Spleen (tissue), 11 donors: Measurements from ENCODE around the gene CLHC1. TPM values are rescaled to one million over a fixed set of nuclear protein-coding genes. Genes with fewer than 3 reads are reported as not detected.
A peak's percentile ranks its signal among the peaks of the same experiment; 100 is the strongest.

Source experiments
- DNase-seq: peaks from one replicate; pipeline ENCODE4 v3.0.0-alpha.2; 2020
- H3K27ac ChIP-seq, 8 donors: fragments of 200-600 bp; sonication (generic) in 7 of 8; 1 replicate in 4 of 8; 2 replicates in 4 of 8; pipeline versions ENCODE4 v1.5.0 to v1.8.0; 2016 to 2021; ENCODE audit warnings: inconsistent platforms in 4 of 8, mild to moderate bottlenecking in 4 of 8, moderate library complexity in 1 of 8
- H3K27me3 ChIP-seq, 7 donors: fragments of 200-600 bp; sonication (generic) in 6 of 7; replicated peaks in 1 of 7; 1 replicate in 4 of 7; 2 replicates in 3 of 7; pipeline versions ENCODE4 v1.5.0 to v1.8.0; 2016 to 2021; ENCODE audit warnings: inconsistent platforms in 3 of 7, mild to moderate bottlenecking in 1 of 7
- H3K36me3 ChIP-seq, 6 donors: fragments of 200-600 bp; sonication (generic) in 5 of 6; 1 replicate in 4 of 6; 2 replicates in 2 of 6; pipeline versions ENCODE4 v1.5.0 to v1.8.0; 2016 to 2021; ENCODE audit warnings: inconsistent platforms in 2 of 6
- H3K4me1 ChIP-seq, 6 donors: fragments of 200-600 bp; sonication (generic) in 5 of 6; 1 replicate in 3 of 6; 2 replicates in 3 of 6; pipeline versions ENCODE4 v1.5.0 to v1.8.0; 2016 to 2021; ENCODE audit warnings: inconsistent platforms in 3 of 6
- H3K4me3 ChIP-seq, 8 donors: fragments of 200-600 bp; sonication (generic) in 7 of 8; 1 replicate in 4 of 8; 2 replicates in 4 of 8; pipeline versions ENCODE4 v1.5.0 to v1.8.0; 2016 to 2021; ENCODE audit warnings: inconsistent platforms in 4 of 8, mild to moderate bottlenecking in 4 of 8, moderate library complexity in 2 of 8
- H3K9me3 ChIP-seq, 8 donors: fragments of 200-600 bp; sonication (generic) in 7 of 8; 1 replicate in 4 of 8; 2 replicates in 4 of 8; pipeline versions ENCODE4 v1.5.0 to v1.8.0; 2016 to 2021; ENCODE audit warnings: inconsistent platforms in 4 of 8
- CTCF ChIP-seq, 11 experiments: fragments of 200-600 bp in 7 of 11; fragments of 450-650 bp in 4 of 11; sonication (generic) in 4 of 11; IDR thresholded peaks in 8 of 11; conservative IDR thresholded peaks in 3 of 11; 1 replicate in 7 of 11; 2 replicates in 4 of 11; pipeline versions ENCODE4 v1.4.0 to v1.8.0; 2016 to 2021; ENCODE audit warnings: antibody characterized with exemption in 11 of 11, inconsistent platforms in 4 of 11, mild to moderate bottlenecking in 1 of 11
- POLR2A ChIP-seq, 3 donors: fragments of 450-650 bp; IDR thresholded peaks; one replicate each; pipeline ENCODE4 v1.5.1; 2017; ENCODE audit warnings: antibody characterized with exemption in 3 of 3, mild to moderate bottlenecking in 1 of 3
- POLR2AphosphoS5 ChIP-seq, 3 donors: sonication (generic); formaldehyde crosslinking; IDR thresholded peaks; one replicate each; pipeline ENCODE4 v1.5.1; 2017; ENCODE audit warnings: antibody characterized with exemption in 3 of 3
- WGBS, 5 donors: extraction: QIAGEN DNeasy Blood & Tissue Kit in 3 of 5; methylation state at CpG; one replicate each; pipeline versions ENCODE4 v1.1.5 to v1.1.7; 2013 to 2018; 5-methylcytosine and 5-hydroxymethylcytosine counted together
- intact Hi-C: fragments of 100-400 bp; cut with DNase I; formaldehyde crosslinking; loops from one replicate; pipeline ENCODE4 v1.15.0; 2023; ENCODE audit warnings: low total_unique reads
- polyA plus RNA-seq, 3 donors: library from polyadenylated mRNA; stranded (reverse); fragments of 200-250 nt; gene quantifications; one replicate each; pipeline ENCODE4 v1.2.1, GENCODE V29; 2013
- total RNA-seq, 7 donors: library from RNA; depleted of rRNA in 3 of 7; stranded (reverse); fragments of >200 nt in 3 of 7; fragmentation: NEBNext Ultra II Directional in 4 of 7; extraction: Animal tissue kit (Norgen Biotek cat#: 25700) in 4 of 7; gene quantifications; one replicate each; pipeline versions ENCODE4 v1.1.0 to v1.2.1, GENCODE V29; 2016 to 2021
- donor health status: healthy with polysubstance abuse.
- donor health status: DM: no; HTN: no; CAD: no; lungs with moderate emphysema.
- donor health status: DM: no; HTN: no; CAD: no.
- donor health status: Bipolar disorder and iron deficiency.
- donor health status: healthy.
- donor health status: DM: no; HTN: no; CAD: no.
- donor health status: DM: yes; HTN: yes; CAD: no.

The CLHC1 gene
- total and polyA plus RNA-seq, 10 donors, result 5.2 to 34.7 (median 11.4) TPM

GRCh38 chr2:55150834-55151233 lies 81.3 kb downstream of the CLHC1 start:
- DNase-seq, result peak; percentile 85
- no peak overlapping the region for H3K4me3 ChIP-seq
- peaks cover 2 to 53% (median 37%) of the 10 kb centered on the region in 6 donors for H3K4me1 ChIP-seq
- TF ChIP-seq CTCF (IDR thresholded peaks at IDR 0.05 in 8 of 11, conservative IDR thresholded peaks at IDR 0.05 in 3 of 11), result no peak
- TF ChIP-seq POLR2AphosphoS5 (IDR thresholded peaks at IDR 0.05), result peak in 2 of 3 donors; percentile 26 to 33
- peak overlapping the region in 3 of 8 donors; percentile 74 to 77 (median 74) for H3K27ac ChIP-seq
- intact Hi-C loops, result no loop called here
- 61 to 75% (median 67%) methylated on average over 3 of the region's 3 CpGs for WGBS, 5 donors
- H3K9me3 ChIP-seq, result no peaks in the 10 kb centered on the region
- no peaks in the 10 kb centered on the region for H3K27me3 ChIP-seq
- H3K36me3 ChIP-seq, result no peaks in the 10 kb centered on the region

DNA sequence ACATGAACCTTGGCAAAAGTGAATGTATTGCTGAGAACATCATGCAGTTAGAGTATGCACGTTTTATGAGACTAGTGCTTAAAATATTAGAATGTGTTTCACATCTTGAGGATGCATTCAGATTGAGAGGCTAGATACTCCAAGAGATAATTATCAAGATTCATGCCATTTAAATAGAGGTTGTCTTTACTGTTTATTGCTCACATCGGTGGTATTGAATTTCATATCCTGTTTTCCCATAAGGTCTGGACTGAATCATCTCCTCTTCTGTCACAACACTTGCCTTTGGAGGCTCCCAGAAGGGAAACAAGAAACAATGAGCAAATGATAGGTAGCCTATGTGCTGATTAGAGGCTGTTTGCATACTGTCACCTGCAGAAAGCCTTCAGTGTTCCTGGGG lies 83.8 kb downstream of the CLHC1 start:
- TF ChIP-seq CTCF (IDR thresholded peaks at IDR 0.05 in 8 of 11, conservative IDR thresholded peaks at IDR 0.05 in 3 of 11), result no peak
- TF ChIP-seq POLR2A (IDR thresholded peaks at IDR 0.05), result no peak
- no peak for TF ChIP-seq POLR2AphosphoS5 (IDR thresholded peaks at IDR 0.05)
- intact Hi-C loops, result no loop called here
- no peaks in the 10 kb centered on the region for H3K27me3 ChIP-seq
- H3K9me3 ChIP-seq, result no peaks in the 10 kb centered on the region
- whole genome bisulfite sequencing, 5 donors, result 56 to 66% (median 62%) methylated on average over 2 of the region's 2 CpGs
- no peak for DNase-seq
- H3K36me3 ChIP-seq, result no peaks in the 10 kb centered on the region
- peaks cover 0 to 35% (median 24%) of the 10 kb centered on the region in 6 donors for H3K4me1 ChIP-seq
- no peak overlapping the region for H3K4me3 ChIP-seq
- H3K27ac ChIP-seq, result no peak overlapping the region

GRCh38 chr2:55147531-55147930 lies 84.6 kb downstream of the CLHC1 start:
- H3K4me3 ChIP-seq, result no peak overlapping the region
- H3K36me3 ChIP-seq, result no peaks in the 10 kb centered on the region
- DNase-seq, result no peak
- intact Hi-C loops, result no loop called here
- TF ChIP-seq CTCF (IDR thresholded peaks at IDR 0.05 in 8 of 11, conservative IDR thresholded peaks at IDR 0.05 in 3 of 11), result no peak
- no peaks in the 10 kb centered on the region for H3K9me3 ChIP-seq
- no peaks in the 10 kb centered on the region for H3K27me3 ChIP-seq
- H3K4me1 ChIP-seq, result peaks cover 0 to 28% (median 17%) of the 10 kb centered on the region in 6 donors
- no peak overlapping the region for H3K27ac ChIP-seq
- WGBS, 5 donors, result 83 to 99% (median 97%) methylated on average over 3 of the region's 3 CpGs

DNA sequence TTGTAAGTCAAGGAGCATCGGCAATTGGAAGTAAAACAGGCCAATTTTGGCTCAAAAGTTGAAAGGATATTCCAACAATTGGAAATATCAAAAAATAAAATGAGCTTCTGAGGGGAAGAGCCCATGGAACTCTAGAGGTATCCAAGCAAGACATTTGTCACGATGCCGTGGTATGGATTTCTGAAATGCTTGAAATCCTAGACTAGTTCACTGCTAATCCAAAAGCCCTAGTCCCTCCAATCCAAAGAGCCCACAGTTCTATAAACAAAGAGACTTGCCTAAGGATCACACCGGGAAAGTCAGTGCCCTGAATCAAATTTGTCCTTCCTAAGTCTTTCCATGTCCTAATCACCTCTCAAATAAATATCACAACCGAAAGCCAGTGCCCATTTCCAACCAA lies 85.1 kb downstream of the CLHC1 start:
- H3K27ac ChIP-seq, result no peak overlapping the region
- no peak for DNase-seq
- intact Hi-C loops, result no loop called here
- no peaks in the 10 kb centered on the region for H3K36me3 ChIP-seq
- H3K9me3 ChIP-seq, result no peaks in the 10 kb centered on the region
- 91 to 98% (median 95%) methylated on average over 5 of the region's 5 CpGs for whole genome bisulfite sequencing, 5 donors
- H3K4me1 ChIP-seq, result peaks cover 0 to 23% (median 12%) of the 10 kb centered on the region in 6 donors
- TF ChIP-seq POLR2AphosphoS5 (IDR thresholded peaks at IDR 0.05) (no peak), POLR2A (IDR thresholded peaks at IDR 0.05) (no peak), CTCF (IDR thresholded peaks at IDR 0.05 in 8 of 11, conservative IDR thresholded peaks at IDR 0.05 in 3 of 11) (no peak)
- H3K27me3 ChIP-seq, result no peaks in the 10 kb centered on the region
- no peak overlapping the region for H3K4me3 ChIP-seq
